HepG2 (cell line): Measurements from ENCODE around the gene POLR3K. TPM values are rescaled to one million over a fixed set of nuclear protein-coding genes. Genes with fewer than 3 reads are reported as not detected.

ENCODE experiments used
- EHMT2 ChIP-seq: fragments of 200-600 bp; sonication (generic); IDR thresholded peaks from 2 replicates; pipeline ENCODE4 v1.7.0; 2017; ENCODE audit warnings: antibody characterized with exemption, low read depth, low read length, borderline replicate concordance
- ELF1 ChIP-seq: sonication (generic); formaldehyde crosslinking; IDR thresholded peaks from 2 replicates; pipeline ENCODE4 v1.4.0; 2020; ENCODE audit warnings: missing genetic modification reagents
- GATAD1 ChIP-seq: IDR thresholded peaks from 2 replicates; pipeline ENCODE4 v1.6.1; 2016; ENCODE audit warnings: missing genetic modification reagents, missing compliant biosample characterization
- MXD4 ChIP-seq: IDR thresholded peaks from 2 replicates; pipeline ENCODE4 v1.6.1; 2016; ENCODE audit warnings: mild to moderate bottlenecking, missing biosample characterization, missing genetic modification reagents
- POGK ChIP-seq: sonication (generic); formaldehyde crosslinking; conservative IDR thresholded peaks from 2 replicates; pipeline ENCODE4 v1.8.0; 2022; ENCODE audit warnings: mild to moderate bottlenecking, moderate library complexity, missing genetic modification reagents
- SAP130 ChIP-seq: IDR thresholded peaks from 2 replicates; pipeline ENCODE4 v1.6.1; 2016; ENCODE audit warnings: low read depth
- TARDBP ChIP-seq: sonication (generic); formaldehyde crosslinking; IDR thresholded peaks from 2 replicates; pipeline ENCODE4 v1.8.0; 2022; ENCODE audit warnings: mild to moderate bottlenecking, missing genetic modification reagents
- TRAFD1 ChIP-seq: sonication (generic); formaldehyde crosslinking; IDR thresholded peaks from 2 replicates; pipeline ENCODE4 v1.5.1; 2020; ENCODE audit warnings: missing genetic modification reagents, mild to moderate bottlenecking, borderline replicate concordance
- ZNF414 ChIP-seq: sonication (generic); formaldehyde crosslinking; IDR thresholded peaks from 2 replicates; pipeline ENCODE4 v1.5.0; 2020; ENCODE audit warnings: missing genetic modification reagents
- polyA plus RNA-seq, 8 experiments: library from polyadenylated mRNA; depleted of rRNA in 3 of 8; stranded (reverse) in 7 of 8; unstranded in 1 of 8; fragments of >200 nt; fragmentation: Illumina TruSeq in 4 of 8; extraction: Trizol in 4 of 8; gene quantifications; 2 replicates each; pipeline versions ENCODE4 v1.2.1 to v1.2.3, GENCODE V29; 2011 to 2016; ENCODE audit warnings: low read depth in 4 of 8, missing spikeins in 1 of 8, mixed read lengths in 1 of 8; ENCODE audit not compliant: insufficient read depth in 1 of 8
- total RNA-seq, 5 experiments: library from RNA; depleted of rRNA; stranded (reverse); fragments of >200 nt; fragmentation: Illumina TruSeq; extraction: Trizol; gene quantifications; 2 replicates each; pipeline ENCODE4 v1.2.3, GENCODE V29; 2016; ENCODE audit warnings: low read depth in 1 of 5
- TF ChIP-seq, protein P1 (sequence below): sonication (generic); formaldehyde crosslinking; IDR thresholded peaks from 2 replicates; pipeline ENCODE4 v1.4.0; 2020; ENCODE audit warnings: missing genetic modification reagents
- TF ChIP-seq, protein P2 (sequence below): IDR thresholded peaks from 2 replicates; pipeline ENCODE4 v1.6.1; 2016; ENCODE audit warnings: missing compliant biosample characterization, missing genetic modification reagents, borderline replicate concordance
- TF ChIP-seq, protein P3 (sequence below): sonication (generic); formaldehyde crosslinking; IDR thresholded peaks from 2 replicates; pipeline ENCODE4 v1.8.0; 2022; ENCODE audit warnings: missing genetic modification reagents, mild to moderate bottlenecking, borderline replicate concordance
- TF ChIP-seq, protein P4 (sequence below): sonication (generic); formaldehyde crosslinking; IDR thresholded peaks from 2 replicates; pipeline ENCODE4 v1.8.1; 2022; ENCODE audit warnings: low read depth, mild to moderate bottlenecking, missing genetic modification reagents

Gene POLR3K
- total and polyA plus RNA-seq, 2 of the 13 experiments (the other 11 are each of a cell fraction or from before 2014, with no cell fraction given), result 14.8 to 18.8 TPM

DNA sequence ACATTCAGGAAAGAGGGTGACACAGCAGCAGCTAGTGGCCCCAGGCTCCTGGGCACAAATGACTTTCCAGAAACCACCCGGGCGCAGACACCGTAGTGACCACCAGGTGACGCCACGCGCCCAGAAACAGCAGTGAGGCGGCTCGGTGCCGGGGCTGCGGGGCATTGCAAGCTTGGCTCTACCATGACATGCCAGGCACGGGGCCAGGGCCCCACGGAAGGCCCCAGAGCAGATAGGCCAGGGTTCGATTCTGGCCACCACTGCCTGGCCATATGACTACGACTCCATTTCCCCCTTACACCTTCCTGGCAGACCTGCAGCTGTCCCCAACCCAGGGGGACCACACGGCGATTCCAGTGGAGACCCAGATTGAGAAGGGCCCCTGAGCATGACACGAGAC lies 12.3 kb upstream of the POLR3K start (continued):
- TF ChIP-seq, protein P1, sequence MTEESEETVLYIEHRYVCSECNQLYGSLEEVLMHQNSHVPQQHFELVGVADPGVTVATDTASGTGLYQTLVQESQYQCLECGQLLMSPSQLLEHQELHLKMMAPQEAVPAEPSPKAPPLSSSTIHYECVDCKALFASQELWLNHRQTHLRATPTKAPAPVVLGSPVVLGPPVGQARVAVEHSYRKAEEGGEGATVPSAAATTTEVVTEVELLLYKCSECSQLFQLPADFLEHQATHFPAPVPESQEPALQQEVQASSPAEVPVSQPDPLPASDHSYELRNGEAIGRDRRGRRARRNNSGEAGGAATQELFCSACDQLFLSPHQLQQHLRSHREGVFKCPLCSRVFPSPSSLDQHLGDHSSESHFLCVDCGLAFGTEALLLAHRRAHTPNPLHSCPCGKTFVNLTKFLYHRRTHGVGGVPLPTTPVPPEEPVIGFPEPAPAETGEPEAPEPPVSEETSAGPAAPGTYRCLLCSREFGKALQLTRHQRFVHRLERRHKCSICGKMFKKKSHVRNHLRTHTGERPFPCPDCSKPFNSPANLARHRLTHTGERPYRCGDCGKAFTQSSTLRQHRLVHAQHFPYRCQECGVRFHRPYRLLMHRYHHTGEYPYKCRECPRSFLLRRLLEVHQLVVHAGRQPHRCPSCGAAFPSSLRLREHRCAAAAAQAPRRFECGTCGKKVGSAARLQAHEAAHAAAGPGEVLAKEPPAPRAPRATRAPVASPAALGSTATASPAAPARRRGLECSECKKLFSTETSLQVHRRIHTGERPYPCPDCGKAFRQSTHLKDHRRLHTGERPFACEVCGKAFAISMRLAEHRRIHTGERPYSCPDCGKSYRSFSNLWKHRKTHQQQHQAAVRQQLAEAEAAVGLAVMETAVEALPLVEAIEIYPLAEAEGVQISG (CRISPR knock-in tag), result 0 out of 2 replicates have a peak, but pooled peaks have one; percentile 25
- TF ChIP-seq ZNF414, result no peak
- peak; percentile 37; the same call in 1 of the 2 replicates for TF ChIP-seq MXD4 (CRISPR knock-in tag)
- 0 out of 2 replicates have a peak, but pooled peaks have one; percentile 35 for TF ChIP-seq POGK (CRISPR knock-in tag)
- TF ChIP-seq EHMT2, result no peak
- TF ChIP-seq, protein P2, sequence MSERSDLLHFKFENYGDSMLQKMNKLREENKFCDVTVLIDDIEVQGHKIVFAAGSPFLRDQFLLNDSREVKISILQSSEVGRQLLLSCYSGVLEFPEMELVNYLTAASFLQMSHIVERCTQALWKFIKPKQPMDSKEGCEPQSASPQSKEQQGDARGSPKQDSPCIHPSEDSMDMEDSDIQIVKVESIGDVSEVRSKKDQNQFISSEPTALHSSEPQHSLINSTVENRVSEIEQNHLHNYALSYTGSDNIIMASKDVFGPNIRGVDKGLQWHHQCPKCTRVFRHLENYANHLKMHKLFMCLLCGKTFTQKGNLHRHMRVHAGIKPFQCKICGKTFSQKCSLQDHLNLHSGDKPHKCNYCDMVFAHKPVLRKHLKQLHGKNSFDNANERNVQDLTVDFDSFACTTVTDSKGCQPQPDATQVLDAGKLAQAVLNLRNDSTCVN, result peak; percentile 40; the same call in 1 of the 2 replicates
- TF ChIP-seq TRAFD1 (CRISPR knock-in tag), result peak; percentile 28; the same call in 1 of the 2 replicates
- TF ChIP-seq GATAD1 (CRISPR knock-in tag), result peak; percentile 59; the same call in 1 of the 2 replicates
- 0 out of 2 replicates have a peak, but pooled peaks have one; percentile 31 for TF ChIP-seq ELF1
- TF ChIP-seq, protein P3, sequence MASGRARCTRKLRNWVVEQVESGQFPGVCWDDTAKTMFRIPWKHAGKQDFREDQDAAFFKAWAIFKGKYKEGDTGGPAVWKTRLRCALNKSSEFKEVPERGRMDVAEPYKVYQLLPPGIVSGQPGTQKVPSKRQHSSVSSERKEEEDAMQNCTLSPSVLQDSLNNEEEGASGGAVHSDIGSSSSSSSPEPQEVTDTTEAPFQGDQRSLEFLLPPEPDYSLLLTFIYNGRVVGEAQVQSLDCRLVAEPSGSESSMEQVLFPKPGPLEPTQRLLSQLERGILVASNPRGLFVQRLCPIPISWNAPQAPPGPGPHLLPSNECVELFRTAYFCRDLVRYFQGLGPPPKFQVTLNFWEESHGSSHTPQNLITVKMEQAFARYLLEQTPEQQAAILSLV (CRISPR knock-in tag), result peak; percentile 75
- TF ChIP-seq, protein P4, sequence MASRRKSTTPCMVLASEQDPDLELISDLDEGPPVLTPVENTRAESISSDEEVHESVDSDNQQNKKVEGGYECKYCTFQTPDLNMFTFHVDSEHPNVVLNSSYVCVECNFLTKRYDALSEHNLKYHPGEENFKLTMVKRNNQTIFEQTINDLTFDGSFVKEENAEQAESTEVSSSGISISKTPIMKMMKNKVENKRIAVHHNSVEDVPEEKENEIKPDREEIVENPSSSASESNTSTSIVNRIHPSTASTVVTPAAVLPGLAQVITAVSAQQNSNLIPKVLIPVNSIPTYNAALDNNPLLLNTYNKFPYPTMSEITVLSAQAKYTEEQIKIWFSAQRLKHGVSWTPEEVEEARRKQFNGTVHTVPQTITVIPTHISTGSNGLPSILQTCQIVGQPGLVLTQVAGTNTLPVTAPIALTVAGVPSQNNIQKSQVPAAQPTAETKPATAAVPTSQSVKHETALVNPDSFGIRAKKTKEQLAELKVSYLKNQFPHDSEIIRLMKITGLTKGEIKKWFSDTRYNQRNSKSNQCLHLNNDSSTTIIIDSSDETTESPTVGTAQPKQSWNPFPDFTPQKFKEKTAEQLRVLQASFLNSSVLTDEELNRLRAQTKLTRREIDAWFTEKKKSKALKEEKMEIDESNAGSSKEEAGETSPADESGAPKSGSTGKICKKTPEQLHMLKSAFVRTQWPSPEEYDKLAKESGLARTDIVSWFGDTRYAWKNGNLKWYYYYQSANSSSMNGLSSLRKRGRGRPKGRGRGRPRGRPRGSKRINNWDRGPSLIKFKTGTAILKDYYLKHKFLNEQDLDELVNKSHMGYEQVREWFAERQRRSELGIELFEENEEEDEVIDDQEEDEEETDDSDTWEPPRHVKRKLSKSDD (CRISPR knock-in tag), result no peak
- TF ChIP-seq SAP130 (CRISPR knock-in tag), result peak; percentile 56; the same call in 1 of the 2 replicates
- TF ChIP-seq TARDBP (CRISPR knock-in tag), result peak; percentile 34; the same call in 1 of the 2 replicates
